ENCODE data around the gene LCP2.

- TF ChIP-seq CTCF (IDR thresholded peaks at IDR 0.05; ENCODE audit: control extremely low read depth in 1 of 3, insufficient read depth in 1 of 3, low read depth in 1 of 3, low read length in 3 of 3) (no peak), EZH2 (IDR thresholded peaks at IDR 0.05; ENCODE audit: low read depth, low read length, severe bottlenecking) (no peak)
Observed at GRCh38 chr5:170219615-170220014, 78.0 kb downstream of the LCP2 start.

Data from H1 (cell line).